NCI-H146 treated with DMSO at 0.1 percent for 48 hours (cell line): Measurements from ENCODE around the gene TRIM45.
"Not testable (repeated sequence)": the region's sequence is repeated elsewhere in the genome, so short reads cannot be mapped to it uniquely, and the experiment has no call there.

Experiments used
- DNase-seq: peaks from one replicate; lab custom pipeline; 2025; ENCODE audit not compliant: unreplicated experiment; lab: John Stamatoyannopoulos, UW

The TRIM45 gene

DNA sequence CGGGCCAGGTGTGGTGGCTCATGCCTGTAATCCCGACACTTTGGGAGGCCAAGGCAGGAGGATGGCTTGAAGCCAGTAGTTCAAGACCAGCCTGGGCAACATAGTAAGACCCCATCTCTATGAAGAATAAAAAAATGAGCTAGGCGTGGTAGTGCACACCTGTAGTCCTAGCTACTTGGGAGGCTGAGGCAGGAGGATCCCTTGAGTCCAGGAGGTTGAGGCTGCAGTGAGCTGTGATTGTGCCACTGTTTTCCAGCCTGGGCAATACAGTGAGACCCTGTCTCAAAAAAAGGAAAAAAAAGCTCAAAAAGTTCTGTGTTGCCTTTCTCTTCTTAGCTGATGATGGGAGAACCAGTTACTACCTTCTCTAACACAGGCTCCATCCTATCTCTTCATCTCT lies 19.7 kb downstream of the TRIM45 start:
- not testable (repeated sequence) for DNase-seq

DNA sequence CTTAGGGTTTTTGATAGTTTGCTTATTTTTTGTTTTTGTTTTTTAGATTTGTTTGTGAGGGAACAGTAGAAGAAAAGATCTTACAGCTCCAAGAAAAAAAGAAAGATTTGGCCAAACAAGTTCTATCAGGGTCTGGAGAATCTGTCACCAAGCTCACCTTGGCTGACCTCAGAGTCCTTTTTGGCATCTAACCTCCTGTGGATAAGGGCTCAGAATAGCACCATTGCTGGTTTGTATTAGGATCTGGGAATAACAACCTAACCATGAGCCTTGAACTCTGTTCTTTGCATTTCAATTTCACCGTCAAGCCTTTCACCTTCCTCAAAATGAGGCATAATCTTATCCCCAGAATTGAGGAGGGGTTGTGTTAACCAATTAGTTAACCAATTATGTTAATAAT lies 20.2 kb downstream of the TRIM45 start:
- DNase-seq: no peak

DNA sequence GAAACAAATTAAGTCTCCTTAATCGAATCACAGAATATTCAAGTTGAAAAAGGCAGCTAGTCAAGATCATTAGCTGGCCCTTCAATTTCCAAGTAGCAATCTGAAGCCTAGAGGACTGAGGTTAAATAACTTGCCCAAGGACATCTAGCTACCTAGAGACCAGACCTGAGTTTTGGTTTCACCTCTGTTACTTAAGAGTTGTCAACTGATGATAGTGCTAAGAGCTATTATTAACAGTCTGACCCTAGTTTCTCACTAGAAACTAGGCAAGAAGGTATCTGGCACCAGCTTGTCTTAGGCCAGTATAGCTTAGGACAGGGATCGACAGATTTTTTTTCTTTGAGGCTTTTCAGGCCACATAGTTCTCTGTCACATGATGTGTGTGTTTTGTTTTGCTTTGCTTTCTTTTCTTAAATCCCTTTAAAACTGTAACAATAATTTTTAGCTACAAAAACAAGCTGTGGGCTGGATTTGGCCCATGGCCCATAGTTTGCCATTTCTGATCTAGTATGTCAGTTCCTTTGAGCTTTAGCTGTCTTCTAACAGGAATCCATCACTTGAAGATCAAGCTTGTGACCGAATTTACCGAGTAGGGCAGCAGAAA lies 23.2 kb downstream of the TRIM45 start:
- no peak for DNase-seq

DNA sequence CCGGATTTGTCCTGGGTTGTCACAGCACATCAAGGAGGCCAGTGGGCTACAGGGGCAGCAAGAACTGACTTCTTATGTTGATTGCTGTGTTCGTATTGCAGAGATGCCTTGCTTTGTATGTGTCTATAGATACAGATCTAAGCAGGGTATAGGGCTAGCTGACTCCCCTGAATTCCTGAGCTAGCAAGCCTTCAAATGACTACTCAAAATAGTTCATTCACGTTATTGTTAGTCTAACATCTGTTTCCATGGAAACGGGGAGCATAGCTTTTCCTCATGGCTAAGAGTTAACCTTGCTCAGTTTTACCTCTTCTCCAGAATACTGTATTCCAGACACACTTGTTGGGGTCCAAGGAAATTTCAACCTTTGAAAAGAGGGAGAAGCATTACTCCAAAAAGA lies 24.1 kb downstream of the TRIM45 start:
- no peak for DNase-seq

DNA sequence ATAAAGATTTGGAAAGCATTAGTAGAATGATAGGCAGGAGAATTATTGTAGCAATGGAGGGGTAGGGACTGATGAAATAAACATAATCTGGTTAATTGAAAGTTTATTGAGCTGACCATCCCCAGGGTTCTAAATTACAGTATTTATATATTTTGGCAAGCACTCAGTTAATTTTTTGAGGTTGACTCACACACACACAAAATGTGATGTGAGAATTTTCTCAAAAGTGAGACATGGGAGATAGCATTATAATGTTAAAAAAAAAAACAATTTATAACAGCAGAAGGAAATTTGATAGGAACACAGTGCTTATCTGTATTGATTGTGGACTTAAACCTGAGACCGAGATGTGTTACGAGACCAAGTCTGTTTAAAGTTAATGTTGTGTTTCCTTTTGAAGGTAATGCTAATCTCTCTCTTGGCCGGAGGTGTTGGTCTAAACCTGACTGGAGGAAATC lies 24.6 kb downstream of the TRIM45 start:
- no peak for DNase-seq

DNA sequence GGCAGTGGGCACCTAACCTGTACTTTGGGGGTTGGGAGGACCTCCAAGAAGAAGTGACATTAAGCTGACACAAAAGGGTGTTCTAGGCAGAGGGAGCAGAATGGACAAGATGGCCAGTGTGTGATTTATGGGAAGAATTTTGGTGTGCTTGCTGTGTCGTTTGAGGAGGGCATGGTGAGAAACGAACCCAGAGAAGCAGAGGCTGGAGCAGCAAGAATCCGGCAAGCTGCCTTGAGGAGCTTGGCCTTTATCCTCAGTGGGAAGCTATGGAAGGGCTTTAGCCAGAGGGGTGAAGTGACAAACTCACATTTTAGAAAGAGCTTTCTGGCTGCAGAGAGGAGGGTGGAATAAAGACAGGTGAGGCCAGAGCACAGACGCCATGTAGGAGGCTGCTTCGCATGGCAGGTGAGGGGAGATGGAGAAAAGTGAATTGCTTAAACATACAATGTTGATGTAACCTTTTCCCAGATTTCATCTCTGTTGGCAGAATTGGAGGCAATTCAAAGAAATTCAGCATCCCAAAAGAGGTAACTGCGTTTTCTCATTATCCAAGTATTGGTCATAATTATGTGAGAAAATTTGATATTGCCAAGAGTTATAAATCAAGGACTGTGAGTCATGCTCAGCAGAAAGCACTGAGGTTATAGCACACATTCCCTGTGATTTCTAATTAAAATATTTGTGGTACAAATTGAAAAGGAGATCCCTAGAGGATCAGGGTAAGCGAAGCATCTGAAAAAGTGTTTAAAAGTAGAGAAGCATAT lies 26.5 kb downstream of the TRIM45 start:
- no peak for DNase-seq

DNA sequence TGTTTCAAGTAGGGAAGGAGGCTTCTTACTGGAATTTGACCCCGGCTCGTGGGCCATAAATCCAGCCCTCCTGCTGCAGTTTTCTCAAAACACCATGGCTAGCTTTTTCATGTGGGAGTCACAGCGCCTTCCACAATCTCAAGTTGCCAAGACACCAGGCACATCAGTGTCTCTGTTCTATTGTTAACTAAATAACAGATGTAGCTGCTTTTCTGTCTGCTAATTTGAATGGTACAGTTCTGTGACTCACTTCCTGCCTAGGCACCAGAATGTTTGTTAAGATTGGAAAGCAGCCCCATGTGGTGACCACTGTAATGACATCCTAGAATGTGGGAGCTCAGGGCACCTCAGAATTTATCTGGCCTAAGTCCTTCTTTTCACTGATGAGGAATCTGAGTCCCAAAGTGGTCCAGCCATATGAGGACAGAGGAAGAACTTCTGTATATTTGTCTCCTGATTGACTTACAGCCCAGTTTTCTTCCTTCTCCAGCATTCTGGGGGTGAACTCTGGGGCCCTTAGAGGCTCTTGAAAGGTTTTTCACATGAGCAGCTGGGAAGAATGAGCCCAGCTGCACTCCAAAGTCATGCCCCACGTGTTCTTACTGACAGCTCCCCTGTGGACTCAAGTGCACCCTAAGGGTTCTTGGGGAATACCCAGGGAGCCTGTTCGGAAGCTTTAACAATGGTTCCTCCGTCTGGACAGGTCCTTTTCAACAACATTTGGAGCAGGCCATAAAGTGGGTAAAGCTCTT lies 27.5 kb downstream of the TRIM45 start:
- DNase-seq: no peak

DNA sequence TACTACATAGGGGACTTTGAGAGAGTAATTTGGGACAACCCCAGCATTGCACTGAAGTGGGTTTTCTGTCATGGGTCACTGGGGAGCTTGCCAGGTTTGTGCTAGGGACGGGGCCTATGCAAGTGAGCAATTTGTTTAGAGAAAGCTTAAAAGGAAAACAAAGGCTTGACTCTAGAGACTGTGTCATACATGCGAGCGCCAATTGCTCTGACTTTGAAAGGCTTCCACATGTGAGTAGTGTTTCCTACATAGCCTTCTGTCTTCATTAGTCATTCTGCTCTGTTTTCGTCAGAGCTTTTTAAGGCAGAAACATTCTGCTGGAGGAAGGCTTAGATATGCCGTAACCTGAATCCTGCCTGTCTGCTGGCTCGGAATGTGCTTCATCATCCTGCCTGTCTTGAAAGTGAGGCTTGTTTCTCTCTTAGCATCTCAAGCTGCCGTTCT lies 28.4 kb downstream of the TRIM45 start:
- DNase-seq: no peak

DNA sequence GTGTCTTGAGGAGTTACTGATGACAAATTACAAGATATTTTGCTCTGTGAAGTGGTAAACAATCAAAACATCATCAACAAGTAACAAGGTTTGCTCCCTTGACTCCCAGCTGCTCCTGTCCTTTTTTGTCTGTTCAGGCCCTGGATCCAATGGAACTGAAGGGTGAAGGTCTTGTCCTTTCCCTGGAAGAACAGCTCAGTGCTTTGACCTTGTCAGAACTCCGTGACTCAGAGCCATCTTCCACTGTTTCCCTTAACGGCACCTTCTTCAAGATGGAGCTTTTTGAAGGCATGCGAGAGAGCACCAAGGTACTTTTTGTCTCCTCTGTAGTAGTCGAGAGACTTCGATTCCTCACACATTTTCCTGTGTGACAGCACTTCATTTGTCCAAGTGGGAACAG lies 29.0 kb downstream of the TRIM45 start:
- no peak for DNase-seq

DNA sequence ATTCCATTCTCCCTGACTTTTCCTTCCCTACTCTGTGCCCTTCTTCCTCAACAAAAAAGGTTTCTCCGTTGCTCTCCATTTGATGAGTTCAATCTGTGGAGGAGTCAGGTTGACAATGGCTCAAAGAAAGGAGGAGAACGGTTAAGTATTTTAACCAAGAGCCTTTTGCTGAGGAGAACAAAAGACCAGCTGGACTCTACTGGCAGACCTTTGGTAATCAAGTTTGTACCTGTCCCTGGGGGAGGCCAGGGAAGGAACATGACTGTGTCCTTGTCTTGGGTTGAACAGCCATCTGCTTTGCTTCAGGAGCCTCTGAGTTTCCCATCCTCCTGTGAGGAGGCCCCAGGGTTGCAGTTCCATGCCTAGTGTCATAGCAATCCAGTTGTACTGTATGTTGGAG lies 31.6 kb downstream of the TRIM45 start:
- no peak for DNase-seq

DNA sequence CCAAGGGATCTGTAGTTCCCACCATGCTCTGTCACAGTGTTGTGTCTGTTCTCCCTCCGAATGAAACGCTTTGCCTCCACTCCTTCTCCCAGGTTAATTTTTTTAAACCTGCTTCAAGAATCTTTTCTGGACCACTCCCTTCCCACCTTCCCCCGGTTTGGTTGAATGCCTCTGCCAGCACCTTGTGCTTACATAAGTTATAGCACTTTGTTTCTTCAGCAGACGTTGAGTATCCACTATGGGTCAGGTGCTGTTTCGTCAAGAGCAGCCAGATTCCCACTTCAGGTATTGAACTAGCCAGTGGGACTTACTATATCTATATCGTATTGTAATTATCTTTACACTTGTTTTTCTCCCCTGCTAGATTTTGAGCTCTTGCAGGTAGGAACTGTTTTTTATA lies 33.9 kb downstream of the TRIM45 start:
- no peak for DNase-seq

DNA sequence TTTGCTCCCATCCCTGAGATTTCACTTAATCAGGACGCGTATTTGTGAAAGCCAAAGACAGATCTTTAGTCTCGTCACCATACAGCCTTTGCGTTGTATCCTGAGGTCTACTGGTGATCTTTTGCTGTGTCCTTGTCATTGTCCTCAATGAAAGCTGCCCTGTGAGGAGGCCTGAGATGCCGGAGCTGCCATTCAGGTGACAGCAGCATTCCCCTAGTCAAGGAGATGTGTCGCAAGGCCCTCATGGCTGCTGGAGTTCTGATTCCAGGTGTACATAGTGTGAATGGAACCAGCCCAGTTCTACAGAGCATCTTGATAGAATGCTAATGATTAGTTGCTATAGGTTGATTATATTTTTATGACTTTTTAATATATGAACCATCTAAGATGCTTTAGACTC lies 37.3 kb downstream of the TRIM45 start:
- DNase-seq: no peak

DNA sequence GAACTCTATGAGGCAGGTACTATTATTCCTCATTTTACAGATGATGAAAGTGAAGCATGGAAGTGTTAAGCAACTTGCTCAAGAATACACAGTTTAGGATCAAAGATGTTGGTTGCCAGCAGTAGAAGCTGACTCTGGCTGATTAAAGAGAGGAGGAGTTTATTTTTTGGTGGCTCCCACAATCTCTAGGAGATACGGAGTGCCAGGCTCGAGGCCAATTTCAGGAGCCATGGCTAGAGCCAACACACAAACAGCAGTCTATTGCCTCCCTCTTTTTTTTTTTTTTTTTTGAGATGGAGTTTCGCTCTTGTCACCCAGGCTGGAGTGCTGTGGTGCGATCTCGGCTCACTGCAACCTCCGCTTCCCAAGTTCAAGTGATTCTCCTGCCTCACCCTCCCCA lies 41.8 kb downstream of the TRIM45 start:
- no peak for DNase-seq

DNA sequence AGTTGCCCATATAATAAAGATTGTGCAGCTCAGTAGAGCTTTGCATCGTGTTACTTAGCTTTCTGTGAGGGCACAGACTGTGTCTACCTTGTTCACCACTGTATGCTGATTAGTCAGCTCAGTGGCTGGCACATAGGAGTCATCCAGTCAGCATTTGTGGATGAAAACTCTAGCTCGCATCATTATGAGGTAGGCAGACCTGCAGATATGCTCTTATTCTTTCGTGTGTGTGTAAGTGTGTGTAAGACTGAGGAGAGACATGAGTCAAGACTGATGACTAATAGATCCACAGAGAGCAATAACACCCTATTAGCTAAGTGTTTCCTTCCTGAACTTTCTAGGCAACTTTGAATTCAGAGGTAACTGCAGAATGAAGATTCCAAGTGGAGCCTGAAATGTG lies 44.3 kb downstream of the TRIM45 start:
- no peak for DNase-seq

DNA sequence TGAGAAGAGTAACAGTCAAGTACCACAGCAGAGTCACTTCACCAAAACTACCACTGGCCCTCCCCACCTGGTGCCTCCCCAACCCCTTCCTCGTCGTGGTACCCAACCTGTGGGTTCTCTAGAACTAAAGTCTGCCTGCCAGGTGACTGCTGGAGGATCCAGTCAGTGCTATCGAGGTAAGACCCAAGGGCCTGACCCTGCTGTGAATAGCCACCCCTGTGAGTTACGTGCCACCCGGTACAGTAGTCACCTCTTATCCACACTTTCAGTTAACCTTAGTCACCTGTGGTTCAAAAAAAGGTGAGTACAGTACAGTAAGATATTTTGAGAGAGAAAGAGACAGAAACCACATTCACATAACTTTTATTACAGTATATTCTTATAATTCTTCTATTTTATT lies 44.9 kb downstream of the TRIM45 start:
- no peak for DNase-seq

DNA sequence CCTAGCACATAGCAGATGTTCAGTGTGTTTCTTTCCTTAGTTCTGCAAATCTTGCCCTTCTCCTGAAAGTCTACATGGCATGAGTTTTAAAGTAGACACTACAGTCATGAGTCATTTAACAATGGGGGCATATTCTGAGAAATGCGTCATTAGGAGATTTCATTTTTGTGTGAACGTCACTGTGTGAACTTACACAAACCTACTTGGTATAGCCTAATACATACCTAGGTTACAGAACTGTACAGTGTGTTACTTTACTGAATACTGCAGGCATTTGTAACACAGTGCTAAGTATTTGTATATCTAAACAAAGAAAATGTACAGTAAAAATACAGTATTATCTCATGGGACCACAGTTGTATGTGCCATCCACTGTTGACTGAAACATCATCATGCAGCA lies 51.4 kb downstream of the TRIM45 start:
- DNase-seq: no peak

DNA sequence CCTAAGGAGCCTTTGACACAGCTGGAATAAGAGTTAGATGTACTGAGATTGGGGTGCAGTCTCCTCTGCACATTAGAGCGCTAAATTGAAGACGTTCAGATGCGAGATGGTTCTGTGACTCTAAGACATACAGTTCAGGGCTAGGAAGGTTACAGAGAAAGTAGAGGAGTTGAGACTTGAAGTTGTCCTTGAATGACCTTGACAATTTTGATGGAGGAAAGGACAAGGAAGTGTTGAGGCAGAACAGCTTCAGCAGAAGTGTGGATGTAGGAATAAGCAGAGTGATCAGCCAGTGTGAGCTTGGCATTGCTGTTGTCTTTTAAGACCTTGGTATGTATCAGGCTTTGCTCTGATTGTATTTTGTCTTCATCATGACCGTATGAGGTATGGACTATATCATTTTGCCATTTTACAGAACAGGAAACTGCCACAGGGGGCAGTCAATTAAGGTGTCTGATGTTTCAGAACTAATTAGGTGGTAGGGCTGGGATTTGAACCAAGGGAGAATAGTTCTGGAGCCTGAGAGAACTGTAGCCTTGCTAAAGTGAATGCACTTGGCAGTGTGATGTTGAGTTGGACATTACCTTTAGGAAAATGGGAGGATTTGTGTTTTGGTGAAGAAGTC lies 52.2 kb downstream of the TRIM45 start:
- DNase-seq: no peak

DNA sequence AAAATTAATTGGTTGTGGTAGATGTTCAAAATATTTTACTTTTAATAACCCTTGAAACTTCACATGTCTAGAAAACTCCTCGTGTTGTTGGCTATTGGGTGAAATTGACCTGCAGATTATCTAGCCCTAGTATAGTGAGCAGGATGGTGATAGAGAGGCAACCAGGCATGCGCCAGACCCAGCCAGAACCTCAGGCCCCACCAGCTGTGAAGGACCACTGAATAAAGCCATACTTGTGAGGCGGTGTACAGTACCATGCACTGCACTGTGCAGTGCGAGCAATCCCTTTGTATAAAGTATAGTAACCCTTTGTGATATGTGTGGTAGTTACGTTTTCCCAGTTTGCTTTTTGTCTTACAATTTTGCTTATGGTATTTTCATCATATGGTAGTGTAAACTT lies 53.0 kb downstream of the TRIM45 start:
- no peak for DNase-seq

DNA sequence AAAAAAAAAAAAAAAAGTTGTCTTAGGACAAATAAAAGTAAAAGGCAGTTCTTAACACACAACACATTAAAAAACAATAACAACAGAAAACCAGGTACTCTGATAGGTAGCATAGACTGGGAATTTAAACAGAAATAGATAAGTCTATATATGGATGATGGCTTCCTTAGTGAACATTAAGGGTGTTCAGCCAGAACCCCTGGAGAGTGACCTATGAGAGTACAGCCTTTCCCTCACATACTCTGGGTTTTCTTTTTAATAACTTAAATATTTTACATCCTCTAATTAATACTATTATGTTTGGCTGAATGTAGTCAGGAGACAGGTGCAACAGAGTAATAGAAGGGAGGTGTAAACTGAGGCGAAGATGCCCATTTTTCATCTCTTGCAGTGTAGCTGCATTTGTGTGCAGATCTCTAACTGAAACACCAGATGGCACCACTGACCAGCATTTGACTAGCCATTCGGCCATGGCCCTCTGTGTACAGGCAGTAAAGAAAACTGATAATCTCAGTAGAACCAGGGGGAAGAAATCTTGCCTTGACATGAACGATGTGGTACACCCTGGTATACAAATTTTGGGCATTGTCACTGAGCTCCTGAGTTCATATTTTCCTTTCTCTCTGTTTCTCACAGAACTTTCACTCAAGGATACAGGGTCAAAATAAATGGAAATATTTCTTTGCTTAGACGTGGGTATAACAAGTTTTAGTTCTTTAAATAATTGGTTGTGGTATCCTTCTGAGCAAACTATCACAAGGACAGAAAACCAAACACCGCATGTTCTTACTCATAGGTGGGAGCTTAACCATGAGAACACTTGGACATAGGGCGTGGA lies 53.8 kb downstream of the TRIM45 start:
- DNase-seq: peak; percentile 10

DNA sequence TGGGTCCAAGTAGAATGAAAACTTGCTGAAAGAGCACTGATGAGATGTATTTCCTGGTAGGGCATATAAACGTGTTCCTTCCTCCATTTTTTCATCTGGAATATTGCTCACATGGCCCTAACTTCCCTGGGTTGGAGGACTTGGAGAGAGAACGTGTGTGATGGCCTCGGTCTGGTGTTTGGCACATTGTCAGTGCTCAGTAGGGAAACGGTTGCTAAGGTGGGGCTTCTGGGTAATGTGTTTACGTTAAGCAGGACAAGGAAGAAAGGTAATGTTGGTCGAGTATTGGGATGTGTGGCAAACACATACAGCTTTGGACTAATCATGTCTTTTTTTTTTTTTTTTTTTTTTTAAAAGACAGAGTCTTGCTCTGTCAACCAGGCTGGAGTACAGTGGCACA lies 55.2 kb downstream of the TRIM45 start:
- no peak for DNase-seq

DNA sequence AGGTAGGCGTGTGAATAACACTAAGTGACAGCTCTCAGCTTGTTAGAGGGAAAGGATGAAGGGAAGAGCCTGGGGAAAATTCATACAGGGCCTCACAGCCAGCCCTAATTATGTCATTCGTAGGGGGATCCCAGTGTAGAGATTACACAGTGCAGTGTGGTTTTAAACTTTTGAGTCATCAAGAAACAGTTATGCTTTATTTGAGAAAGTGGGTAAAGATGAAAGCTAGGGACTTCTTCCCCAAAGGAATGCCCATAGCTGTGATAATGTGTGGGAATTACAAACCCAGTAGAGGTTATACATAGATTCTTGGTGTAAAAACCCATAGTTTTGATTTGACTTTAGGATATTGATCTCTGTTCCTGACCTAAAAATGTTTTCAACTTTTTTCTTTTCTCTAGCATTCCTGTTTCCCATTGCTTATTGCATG lies 59.5 kb downstream of the TRIM45 start:
- DNase-seq: no peak
